HG03066 (cell line): ENCODE data around the gene RGL3.
"Not testable (repeated sequence)": the region's sequence is repeated elsewhere in the genome, so short reads cannot be mapped to it uniquely, and the experiment has no call there.

Experiments
- ATAC-seq: cut with Tn5 transposase; IDR thresholded peaks from one replicate; pipeline ENCODE4 v1.9.1; 2021; ENCODE audit warnings: low read depth; ENCODE audit not compliant: unreplicated experiment

RGL3 gene

GRCh38 chr19:11421371-11422098 lies 2.4 kb upstream of the RGL3 start:
- ATAC-seq = peak; percentile 39

- ATAC-seq = no peak
Measured at GRCh38 chr19:11420429-11421370, 1.6 kb upstream of the RGL3 start.

- ATAC-seq = no peak
Measured at GRCh38 chr19:11418094-11418548, 993 bp downstream of the RGL3 start.

GRCh38 chr19:11416346-11417052 lies 2.6 kb downstream of the RGL3 start:
- ATAC-seq = no peak

GRCh38 chr19:11414544-11414943 lies 4.6 kb downstream of the RGL3 start:
- ATAC-seq = no peak

GRCh38 chr19:11410682-11411081 lies 8.4 kb downstream of the RGL3 start:
- no peak for ATAC-seq

- no peak for ATAC-seq
Measured at GRCh38 chr19:11408591-11408990, 10.5 kb downstream of the RGL3 start.

- not testable (repeated sequence) for ATAC-seq
Measured at GRCh38 chr19:11406703-11407236, 12.3 kb downstream of the RGL3 start.

GRCh38 chr19:11405846-11406643 lies 13.1 kb downstream of the RGL3 start:
- ATAC-seq = no peak

GRCh38 chr19:11404588-11405222 lies 14.4 kb downstream of the RGL3 start:
- no peak for ATAC-seq

- ATAC-seq = no peak
Measured at GRCh38 chr19:11401808-11402543, 17.1 kb downstream of the RGL3 start.

GRCh38 chr19:11400798-11401197 lies 18.3 kb downstream of the RGL3 start:
- ATAC-seq = no peak

GRCh38 chr19:11399667-11400066 lies 19.4 kb downstream of the RGL3 start:
- ATAC-seq = no peak

- ATAC-seq = no peak
Measured at GRCh38 chr19:11397089-11397610, 22.0 kb downstream of the RGL3 start.

- no peak for ATAC-seq
Measured at GRCh38 chr19:11390933-11391680, 28.0 kb downstream of the RGL3 start.

GRCh38 chr19:11390359-11390758 lies 28.8 kb downstream of the RGL3 start:
- no peak for ATAC-seq

- ATAC-seq = no peak
Measured at GRCh38 chr19:11387162-11388034, 31.7 kb downstream of the RGL3 start.
